Measurements from ENCODE around the gene CXXC5.

The CXXC5 gene

DNA sequence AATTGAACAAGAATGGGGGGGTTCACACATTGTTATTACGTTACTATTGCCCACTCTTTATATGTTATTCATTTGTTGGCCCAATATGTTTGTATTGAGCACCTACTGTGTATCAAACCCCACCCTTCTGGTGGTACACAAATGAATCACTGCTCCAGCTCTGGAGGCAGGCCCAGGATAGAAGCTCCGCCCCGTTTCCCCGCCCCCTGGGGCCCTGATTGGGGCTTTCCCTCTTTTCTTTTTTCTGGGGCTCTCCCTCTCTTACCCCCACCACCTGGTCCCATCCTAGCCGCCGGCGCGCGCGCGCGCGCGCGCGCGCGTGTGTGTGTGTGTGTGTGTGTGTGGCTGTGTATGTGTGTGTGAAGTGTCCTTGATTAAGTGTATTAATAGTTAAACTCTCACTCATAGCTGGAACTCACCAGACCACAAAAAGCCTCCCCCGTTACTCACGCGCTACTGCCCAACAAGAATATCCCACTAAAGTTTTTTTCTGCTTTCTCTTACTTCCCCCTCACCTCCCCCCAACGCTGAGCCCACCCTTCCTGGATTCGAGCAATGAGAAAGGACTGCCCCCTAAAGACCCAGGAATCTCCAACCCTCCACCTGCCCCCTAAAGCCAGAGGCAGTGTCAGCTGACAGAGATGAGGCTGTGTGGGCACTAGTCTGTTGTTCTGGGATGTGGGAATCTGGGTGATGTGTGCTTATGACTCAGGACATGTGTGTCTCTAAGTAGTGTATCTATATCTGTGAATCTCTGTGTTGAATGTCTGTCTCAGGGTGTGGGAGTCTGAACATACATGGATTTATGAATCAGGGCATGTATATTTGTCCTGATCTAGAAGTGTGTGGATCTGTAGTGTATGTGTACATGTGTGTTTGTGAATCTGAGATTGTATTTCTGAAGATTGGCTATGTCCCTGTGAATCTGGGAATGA, 4.0 kb downstream of the CXXC5 start:
- H3K27me3 Mint-ChIP-seq (ENCODE audit: low read depth): peaks cover 63% of the 10 kb centered on the region
- H3K4me3 Mint-ChIP-seq: no peak overlapping the region
- no peaks in the 10 kb centered on the region for H3K9me3 Mint-ChIP-seq
- peaks cover 4% of the 10 kb centered on the region for H3K36me3 Mint-ChIP-seq (ENCODE audit: low read depth)
- H3K27ac Mint-ChIP-seq: no peak overlapping the region
- peaks cover 21% of the 10 kb centered on the region for H3K4me1 Mint-ChIP-seq (ENCODE audit: low read depth)

DNA sequence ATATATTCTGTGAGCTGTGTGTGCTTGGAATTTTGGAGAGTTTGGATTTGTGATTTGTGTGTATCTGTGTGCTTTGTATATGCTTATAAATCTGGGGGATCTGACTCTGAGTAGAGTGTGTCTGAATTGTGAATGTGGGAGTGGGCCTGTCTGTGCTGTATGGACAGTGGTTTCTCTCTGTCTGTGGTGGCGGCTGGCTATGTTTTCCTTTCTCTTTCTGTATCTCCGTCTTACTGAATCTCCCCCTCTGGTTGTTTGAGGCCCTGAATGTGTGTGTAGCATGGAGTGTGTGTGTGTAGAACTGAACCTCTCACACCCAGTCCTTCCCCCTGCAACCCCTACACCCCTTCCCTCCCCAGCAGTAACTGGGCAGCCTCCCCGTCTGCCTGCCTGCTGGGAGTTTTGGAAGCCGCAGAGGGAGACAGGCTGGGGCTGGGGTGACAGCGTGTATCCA, 4.7 kb downstream of the CXXC5 start:
- peaks cover 4% of the 10 kb centered on the region for H3K36me3 Mint-ChIP-seq (ENCODE audit: low read depth)
- H3K4me1 Mint-ChIP-seq (ENCODE audit: low read depth): peaks cover 24% of the 10 kb centered on the region
- no peaks in the 10 kb centered on the region for H3K9me3 Mint-ChIP-seq
- H3K27me3 Mint-ChIP-seq (ENCODE audit: low read depth): peaks cover 56% of the 10 kb centered on the region
- no peak overlapping the region for H3K4me3 Mint-ChIP-seq
- no peak overlapping the region for H3K27ac Mint-ChIP-seq

DNA sequence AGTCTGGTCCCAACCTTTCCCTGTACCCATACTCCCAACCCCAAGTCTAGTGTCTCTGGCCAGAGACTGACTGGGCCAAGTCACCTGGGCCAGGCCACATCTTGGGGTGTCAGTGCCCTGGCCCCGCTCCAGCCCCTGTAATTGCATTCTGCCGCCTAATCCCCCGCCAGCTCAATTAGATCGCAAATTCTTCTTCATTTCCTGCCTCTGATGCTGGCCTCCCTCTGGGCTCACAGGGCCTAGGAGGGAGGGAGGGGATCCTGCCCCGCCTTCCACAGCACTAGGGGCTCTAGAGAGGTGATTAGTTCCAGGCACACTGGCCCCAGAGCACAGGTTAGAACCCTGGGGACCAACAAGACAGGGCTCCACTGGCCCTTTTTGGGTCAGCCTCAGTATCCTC, 5.5 kb downstream of the CXXC5 start:
- H3K9me3 Mint-ChIP-seq: no peaks in the 10 kb centered on the region
- peaks cover 4% of the 10 kb centered on the region for H3K36me3 Mint-ChIP-seq (ENCODE audit: low read depth)
- H3K27ac Mint-ChIP-seq: no peak overlapping the region
- H3K4me3 Mint-ChIP-seq: no peak overlapping the region
- H3K27me3 Mint-ChIP-seq (ENCODE audit: low read depth): peaks cover 54% of the 10 kb centered on the region
- peaks cover 24% of the 10 kb centered on the region for H3K4me1 Mint-ChIP-seq (ENCODE audit: low read depth)

DNA sequence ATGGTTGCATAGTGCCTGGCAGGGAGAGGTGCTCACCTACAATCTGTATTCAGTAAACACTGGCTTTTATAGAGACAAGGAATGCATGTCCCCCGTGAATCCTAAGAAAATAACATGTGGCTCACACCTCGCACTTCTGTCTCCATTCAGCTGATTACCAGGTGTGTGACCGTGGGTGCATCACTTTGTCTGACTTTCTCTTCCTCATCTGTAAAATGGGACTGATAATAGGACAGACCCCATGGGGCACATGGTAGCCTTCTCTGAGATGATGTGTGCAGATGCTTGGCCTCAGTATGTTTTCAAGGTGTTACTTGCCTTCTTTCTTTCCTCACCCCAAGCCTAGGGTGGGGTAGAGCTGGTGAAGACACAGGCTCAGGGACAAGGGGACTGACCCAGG, 6.3 kb downstream of the CXXC5 start:
- Mint-ChIP-seq H3K4me3 (no peak overlapping the region), H3K9me3 (no peaks in the 10 kb centered on the region), H3K4me1 (ENCODE audit: low read depth) (peaks cover 24% of the 10 kb centered on the region), H3K27me3 (ENCODE audit: low read depth) (peaks cover 51% of the 10 kb centered on the region), H3K36me3 (ENCODE audit: low read depth) (peaks cover 4% of the 10 kb centered on the region), H3K27ac (no peak overlapping the region)

DNA sequence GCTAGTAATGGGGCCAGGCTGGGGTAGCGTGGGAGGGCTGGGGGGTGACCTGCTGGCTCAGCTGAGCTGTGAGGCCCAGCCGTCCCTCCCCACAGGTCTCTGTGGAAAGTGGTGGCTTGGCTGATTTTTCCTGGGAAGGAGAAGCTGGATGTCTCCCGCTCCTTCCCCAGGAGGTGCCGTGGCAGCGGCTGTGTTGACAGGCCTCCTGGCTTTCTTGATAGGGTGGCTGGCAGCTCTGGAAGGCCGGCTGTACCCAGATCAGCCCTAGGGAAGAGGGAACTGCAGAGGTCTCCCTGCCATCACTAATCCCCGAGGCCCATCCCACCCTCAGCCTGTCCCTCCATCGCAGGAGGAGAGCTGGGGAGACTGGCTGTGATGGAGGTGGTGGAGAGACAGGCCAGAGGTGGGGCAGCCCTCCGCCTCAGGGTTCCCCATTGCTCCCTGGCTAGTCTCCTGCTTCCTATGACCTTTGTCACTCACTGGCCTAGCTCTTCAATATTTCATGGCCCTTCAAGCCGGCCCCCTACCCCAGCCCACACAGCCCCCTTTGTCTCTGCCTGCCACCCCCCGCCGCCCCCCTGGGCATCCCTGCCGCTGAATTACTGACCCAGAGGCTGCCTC, 6.8 kb downstream of the CXXC5 start:
- peaks cover 20% of the 10 kb centered on the region for H3K4me1 Mint-ChIP-seq (ENCODE audit: low read depth)
- H3K27ac Mint-ChIP-seq: no peak overlapping the region
- H3K9me3 Mint-ChIP-seq: no peaks in the 10 kb centered on the region
- H3K27me3 Mint-ChIP-seq (ENCODE audit: low read depth): peaks cover 46% of the 10 kb centered on the region
- no peaks in the 10 kb centered on the region for H3K36me3 Mint-ChIP-seq (ENCODE audit: low read depth)
- H3K4me3 Mint-ChIP-seq: no peak overlapping the region

DNA sequence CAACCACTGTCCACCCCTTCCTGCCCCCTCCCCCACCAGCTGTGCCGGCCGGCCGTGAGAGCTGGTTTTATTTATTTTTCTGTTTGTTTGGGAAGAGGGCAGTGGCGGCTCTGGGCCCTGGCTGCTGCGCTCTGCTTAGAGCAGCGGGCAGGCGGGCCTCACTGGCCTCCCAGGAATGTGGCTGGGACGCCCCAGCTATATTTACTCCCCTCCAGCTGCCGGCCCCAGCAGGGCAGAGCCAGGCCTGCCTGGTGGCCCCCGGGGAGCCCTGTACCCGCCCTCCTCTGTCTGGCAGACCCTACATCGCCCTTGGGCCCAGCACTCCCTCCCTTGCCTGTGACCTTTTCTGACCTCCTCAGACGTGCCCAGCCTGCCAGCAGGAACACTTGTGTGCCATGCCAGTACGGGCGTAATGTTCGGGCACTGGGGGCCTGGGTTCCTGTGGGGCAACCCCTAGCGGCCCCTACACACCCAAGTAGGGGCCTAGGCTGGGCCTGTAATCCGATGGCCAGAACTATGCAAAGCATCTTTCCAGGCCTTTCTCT, 7.7 kb downstream of the CXXC5 start:
- Mint-ChIP-seq H3K27me3 (ENCODE audit: low read depth) (peaks cover 39% of the 10 kb centered on the region), H3K9me3 (no peaks in the 10 kb centered on the region), H3K27ac (no peak overlapping the region), H3K4me1 (ENCODE audit: low read depth) (peaks cover 16% of the 10 kb centered on the region), H3K4me3 (no peak overlapping the region), H3K36me3 (ENCODE audit: low read depth) (no peaks in the 10 kb centered on the region)

DNA sequence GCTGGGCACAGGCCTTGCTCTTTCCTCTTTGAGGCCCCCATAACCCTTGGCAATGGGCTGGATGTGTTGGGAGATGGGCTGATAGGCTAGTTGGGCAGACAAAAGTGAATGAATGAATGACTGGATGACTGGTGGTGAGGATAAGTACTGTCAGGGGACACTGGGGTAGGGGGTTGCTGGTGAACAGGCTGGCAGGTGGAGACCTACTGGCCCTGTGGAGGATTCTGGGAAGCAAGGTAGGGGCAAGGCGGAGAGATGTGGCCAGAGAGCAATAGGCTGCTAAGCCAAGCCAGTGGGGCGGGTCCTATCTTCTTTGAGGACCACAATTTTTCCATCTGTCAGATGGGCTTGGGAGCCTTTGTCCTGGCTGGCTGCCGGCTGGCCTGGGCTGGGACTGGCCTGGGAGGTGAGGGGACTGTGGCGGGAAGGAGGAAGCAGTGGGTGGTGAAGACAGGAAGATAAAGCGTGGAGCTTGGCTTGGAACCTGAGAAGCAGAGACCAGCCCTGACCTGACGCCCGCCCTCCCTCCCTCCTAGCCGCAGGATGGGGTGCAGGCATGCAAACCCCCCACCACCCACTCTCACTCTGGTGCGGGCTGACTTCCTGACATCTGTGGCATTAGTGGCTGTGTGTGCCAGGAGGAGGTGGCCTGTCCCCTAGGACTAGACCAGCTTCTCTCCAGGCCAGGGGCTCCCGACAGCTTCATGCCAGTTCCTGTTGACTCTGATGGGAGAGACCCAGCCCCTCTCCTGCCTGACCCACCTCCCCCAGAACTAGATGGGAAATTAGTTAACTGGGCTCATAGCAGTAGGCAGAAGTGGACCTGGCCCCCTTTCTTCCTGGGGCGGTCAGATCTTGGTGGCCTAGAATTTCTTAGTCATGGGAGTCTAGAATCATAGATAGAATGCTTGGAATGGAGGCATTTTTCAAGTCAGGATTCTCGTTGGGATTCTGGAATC, 9.5 kb downstream of the CXXC5 start:
- Mint-ChIP-seq H3K9me3 (no peaks in the 10 kb centered on the region), H3K27ac (no peak overlapping the region), H3K4me1 (ENCODE audit: low read depth) (peaks cover 7% of the 10 kb centered on the region), H3K36me3 (ENCODE audit: low read depth) (no peaks in the 10 kb centered on the region), H3K27me3 (ENCODE audit: low read depth) (peaks cover 21% of the 10 kb centered on the region), H3K4me3 (no peak overlapping the region)

DNA sequence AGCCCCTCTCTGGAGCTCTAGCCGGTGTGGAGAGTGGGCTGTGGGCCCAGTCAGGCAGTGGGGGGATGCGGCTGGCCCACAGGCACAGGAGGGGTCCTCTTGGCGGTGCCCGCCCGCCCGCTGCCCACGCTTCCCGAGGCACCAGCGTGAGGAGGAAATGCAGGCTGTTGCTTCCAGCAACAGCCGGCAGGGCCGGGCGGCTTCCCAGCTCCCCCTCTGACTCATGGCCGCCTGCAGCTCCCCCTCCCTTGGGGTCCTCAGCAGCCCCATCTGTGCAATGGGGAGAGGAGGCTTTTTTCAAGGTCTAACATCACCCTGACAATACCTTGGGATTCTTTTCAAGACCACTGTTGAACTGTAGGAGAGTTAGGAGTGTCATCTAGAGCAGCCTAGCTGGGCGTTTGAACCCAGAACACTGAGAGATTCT, 10.4 kb downstream of the CXXC5 start:
- H3K27me3 Mint-ChIP-seq (ENCODE audit: low read depth): peaks cover 12% of the 10 kb centered on the region
- H3K9me3 Mint-ChIP-seq: no peaks in the 10 kb centered on the region
- no peaks in the 10 kb centered on the region for H3K36me3 Mint-ChIP-seq (ENCODE audit: low read depth)
- peaks cover 3% of the 10 kb centered on the region for H3K4me1 Mint-ChIP-seq (ENCODE audit: low read depth)
- no peak overlapping the region for H3K27ac Mint-ChIP-seq
- no peak overlapping the region for H3K4me3 Mint-ChIP-seq

DNA sequence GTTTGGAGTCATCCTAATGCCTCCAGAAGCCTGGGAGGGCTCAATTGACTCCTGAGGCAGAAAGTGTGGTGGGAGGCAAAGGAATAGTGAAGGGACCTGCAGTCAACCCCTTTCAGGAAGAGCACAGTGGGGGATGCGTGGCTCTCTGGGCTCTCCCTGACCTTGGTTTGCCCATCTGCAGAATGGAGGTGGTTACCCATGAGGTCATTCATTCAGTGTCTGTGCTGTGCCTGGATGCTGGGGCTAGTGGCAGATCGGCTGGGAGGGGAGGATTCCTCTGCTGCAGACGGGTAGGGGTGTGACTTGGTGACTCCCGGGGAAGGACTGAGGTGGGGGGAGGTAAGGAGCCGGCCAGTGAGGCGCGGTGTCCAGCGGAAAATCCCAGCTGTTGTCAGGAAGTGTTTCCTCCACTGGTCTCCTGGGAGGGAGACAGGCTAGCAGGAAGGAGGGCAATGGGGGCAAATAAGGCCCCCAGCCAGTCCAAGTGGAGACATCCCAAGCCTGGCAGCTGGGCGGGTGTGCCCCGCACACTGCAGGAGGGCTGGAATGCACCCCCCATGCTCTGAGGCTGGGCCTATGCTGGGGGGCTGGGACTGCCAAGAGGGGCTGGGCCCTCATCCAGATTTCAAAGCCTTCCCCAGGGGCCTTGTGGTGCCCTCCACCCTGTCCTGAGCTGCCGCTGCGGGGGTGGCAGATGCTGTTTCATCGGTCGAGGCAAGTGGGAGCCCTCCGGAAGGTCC, 10.9 kb downstream of the CXXC5 start:
- Mint-ChIP-seq H3K4me3 (no peak overlapping the region), H3K4me1 (ENCODE audit: low read depth) (peaks cover 3% of the 10 kb centered on the region), H3K9me3 (no peaks in the 10 kb centered on the region), H3K27me3 (ENCODE audit: low read depth) (peaks cover 6% of the 10 kb centered on the region), H3K36me3 (ENCODE audit: low read depth) (no peaks in the 10 kb centered on the region), H3K27ac (no peak overlapping the region)

DNA sequence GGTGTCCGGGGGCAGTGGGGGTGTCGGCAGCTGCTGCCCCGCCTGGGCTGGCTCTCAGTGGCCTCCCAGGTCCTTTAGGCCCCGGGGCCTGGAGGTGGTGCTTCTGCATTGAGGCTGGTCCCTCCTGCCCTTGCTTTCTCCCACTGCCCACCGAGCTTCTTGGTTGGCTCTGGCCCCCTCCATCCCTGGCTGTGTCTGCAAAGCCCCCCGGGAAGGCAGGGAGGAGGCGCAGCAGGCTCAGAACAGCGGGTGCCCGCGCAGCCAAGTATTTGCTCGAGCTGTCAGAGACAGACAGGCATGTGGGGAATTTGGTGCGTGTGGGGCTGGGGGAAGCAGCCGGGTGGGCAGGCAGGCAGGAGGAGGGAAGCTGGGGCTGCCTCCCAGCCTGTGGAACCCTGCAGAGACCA, 11.5 kb downstream of the CXXC5 start:
- peaks cover under 1% of the 10 kb centered on the region for H3K27me3 Mint-ChIP-seq (ENCODE audit: low read depth)
- H3K27ac Mint-ChIP-seq: no peak overlapping the region
- no peak overlapping the region for H3K4me3 Mint-ChIP-seq
- peaks cover 3% of the 10 kb centered on the region for H3K4me1 Mint-ChIP-seq (ENCODE audit: low read depth)
- H3K36me3 Mint-ChIP-seq (ENCODE audit: low read depth): no peaks in the 10 kb centered on the region
- H3K9me3 Mint-ChIP-seq: no peaks in the 10 kb centered on the region

DNA sequence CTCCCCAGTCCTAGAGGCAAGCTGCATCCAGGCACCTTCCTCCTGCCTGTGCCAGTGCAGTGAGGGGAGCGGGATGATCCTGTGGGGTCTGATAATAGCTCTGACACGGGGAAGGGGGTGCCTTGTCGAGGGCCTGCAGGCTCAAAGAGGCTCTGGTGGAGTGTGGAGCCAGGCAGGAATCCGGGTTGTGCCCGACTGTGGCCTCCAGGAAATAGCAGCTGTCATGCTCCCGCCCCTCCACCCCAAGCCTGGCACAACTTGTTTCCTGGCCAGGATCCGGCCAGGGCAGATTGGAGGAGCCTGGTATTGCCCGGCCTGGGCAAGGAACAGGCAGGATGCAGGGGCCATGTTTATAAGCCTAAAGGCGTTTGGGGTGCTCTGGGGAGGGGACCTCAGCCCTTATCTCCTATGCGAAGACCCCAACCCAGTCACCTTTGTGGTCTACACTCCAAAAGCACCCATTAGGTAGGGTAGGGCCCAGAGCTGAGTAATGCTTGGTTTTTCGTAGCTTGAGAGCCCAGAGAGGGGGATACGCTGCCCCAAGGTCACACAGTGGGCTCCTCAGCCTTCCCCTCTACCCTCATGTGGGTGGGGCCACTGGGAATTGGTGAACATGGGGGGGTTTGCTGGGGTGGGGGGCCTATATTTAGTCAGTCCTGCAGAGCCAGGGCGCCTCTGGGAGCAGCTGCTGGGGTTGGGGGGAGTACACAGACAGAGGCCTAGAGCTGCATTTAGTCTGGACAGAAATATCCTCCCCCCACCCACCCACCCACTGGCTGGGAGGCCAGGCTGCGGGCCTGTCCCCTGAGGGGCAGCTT, 12.2 kb downstream of the CXXC5 start:
- Mint-ChIP-seq H3K36me3 (ENCODE audit: low read depth) (no peaks in the 10 kb centered on the region), H3K27ac (no peak overlapping the region), H3K9me3 (no peaks in the 10 kb centered on the region), H3K4me1 (ENCODE audit: low read depth) (peaks cover 3% of the 10 kb centered on the region), H3K4me3 (no peak overlapping the region), H3K27me3 (ENCODE audit: low read depth) (no peaks in the 10 kb centered on the region)

DNA sequence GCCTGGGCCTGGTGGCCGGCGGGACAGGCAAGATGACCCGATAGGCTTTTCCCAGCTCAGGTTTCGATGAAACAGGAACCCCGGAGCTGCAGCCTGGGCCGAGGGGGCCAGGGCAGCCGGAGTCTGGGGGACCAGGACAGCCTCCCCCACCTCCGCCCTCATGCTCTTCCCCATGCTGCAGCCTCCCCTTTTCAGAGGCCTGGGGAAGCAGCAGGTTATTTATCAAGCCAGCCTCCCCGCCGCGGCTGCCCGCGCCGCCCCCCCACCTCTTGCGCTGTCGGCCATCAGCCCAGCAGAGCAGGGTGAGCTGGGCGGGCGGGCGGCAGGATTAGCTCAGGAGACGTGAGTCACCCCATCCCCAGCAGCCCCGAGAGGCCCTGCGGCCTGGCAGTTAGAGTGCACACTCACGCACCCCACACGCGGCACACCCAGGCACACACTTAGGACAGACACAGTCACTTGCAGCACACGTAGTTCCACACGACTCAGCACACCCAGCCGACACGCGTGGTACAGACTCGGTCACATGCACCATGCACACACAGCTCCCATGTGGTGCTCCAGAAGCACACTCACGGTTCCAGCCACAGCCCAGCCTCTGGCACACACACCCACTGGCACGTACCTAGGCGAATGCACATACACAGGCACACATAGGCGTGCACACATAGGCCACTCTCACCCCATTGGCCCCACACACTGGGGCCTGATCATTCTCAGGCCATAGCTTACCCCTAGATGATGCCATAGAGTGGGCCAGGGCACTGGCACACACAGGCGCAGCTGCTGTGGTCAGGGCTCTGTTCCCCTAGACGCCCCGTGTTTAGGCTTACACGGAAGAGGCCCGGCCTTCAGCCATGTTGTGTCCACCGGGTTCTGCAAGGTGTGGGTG, 13.0 kb downstream of the CXXC5 start:
- peaks cover 3% of the 10 kb centered on the region for H3K4me1 Mint-ChIP-seq (ENCODE audit: low read depth)
- H3K27ac Mint-ChIP-seq: no peak overlapping the region
- no peaks in the 10 kb centered on the region for H3K36me3 Mint-ChIP-seq (ENCODE audit: low read depth)
- H3K4me3 Mint-ChIP-seq: no peak overlapping the region
- H3K27me3 Mint-ChIP-seq (ENCODE audit: low read depth): no peaks in the 10 kb centered on the region
- no peaks in the 10 kb centered on the region for H3K9me3 Mint-ChIP-seq

All from T-helper 1 cell treated with Interleukin-12 subunit alpha and Interleukin-12 subunit beta and Interleukin-4 antibody, amounts not matched to agents 30 μg/mL and 1 μg/mL, for 36 hours (primary cell).